Measurements from ENCODE around the gene SORCS2.

DNA sequence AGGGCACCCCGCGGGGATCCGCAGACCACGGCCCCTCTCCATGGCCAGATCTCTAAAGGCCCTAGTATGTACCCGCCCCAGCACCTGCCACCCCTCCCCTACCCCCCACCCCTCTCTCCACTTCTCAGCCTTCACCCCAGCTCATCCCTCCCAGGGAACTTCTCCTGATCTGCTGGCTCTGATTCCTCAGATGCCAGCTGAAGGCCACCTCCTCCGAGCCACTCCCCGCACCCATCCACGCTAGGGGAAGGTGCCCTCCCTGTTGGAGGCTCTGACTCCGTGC is 230.5 kb downstream of the SORCS2 start:
- TF ChIP-seq, protein P1, sequence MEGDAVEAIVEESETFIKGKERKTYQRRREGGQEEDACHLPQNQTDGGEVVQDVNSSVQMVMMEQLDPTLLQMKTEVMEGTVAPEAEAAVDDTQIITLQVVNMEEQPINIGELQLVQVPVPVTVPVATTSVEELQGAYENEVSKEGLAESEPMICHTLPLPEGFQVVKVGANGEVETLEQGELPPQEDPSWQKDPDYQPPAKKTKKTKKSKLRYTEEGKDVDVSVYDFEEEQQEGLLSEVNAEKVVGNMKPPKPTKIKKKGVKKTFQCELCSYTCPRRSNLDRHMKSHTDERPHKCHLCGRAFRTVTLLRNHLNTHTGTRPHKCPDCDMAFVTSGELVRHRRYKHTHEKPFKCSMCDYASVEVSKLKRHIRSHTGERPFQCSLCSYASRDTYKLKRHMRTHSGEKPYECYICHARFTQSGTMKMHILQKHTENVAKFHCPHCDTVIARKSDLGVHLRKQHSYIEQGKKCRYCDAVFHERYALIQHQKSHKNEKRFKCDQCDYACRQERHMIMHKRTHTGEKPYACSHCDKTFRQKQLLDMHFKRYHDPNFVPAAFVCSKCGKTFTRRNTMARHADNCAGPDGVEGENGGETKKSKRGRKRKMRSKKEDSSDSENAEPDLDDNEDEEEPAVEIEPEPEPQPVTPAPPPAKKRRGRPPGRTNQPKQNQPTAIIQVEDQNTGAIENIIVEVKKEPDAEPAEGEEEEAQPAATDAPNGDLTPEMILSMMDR (IDR thresholded peaks at IDR 0.05), result no peak
- TF ChIP-seq SIN3A (IDR thresholded peaks at IDR 0.05; ENCODE audit: borderline replicate concordance, insufficient read depth, low read depth, low read length), result no peak
- no peak for TF ChIP-seq REST (IDR thresholded peaks at IDR 0.05; ENCODE audit: insufficient read depth in 1 of 2, low read depth in 2 of 2, low read length in 1 of 2)
- no peak for TF ChIP-seq TCF7L2 (IDR thresholded peaks at IDR 0.05; ENCODE audit: low read depth, low read length)
- no peak for TF ChIP-seq POLR2AphosphoS5 (IDR thresholded peaks at IDR 0.05; ENCODE audit: low read depth, low read length)

All from Panc1 (cell line).